ENCODE data around the gene DEFB128.
"Not testable (repeated sequence)": the region's sequence is repeated elsewhere in the genome, so short reads cannot be mapped to it uniquely, and the experiment has no call there.

GRCh38 chr20:225879-226278, 36.4 kb upstream of the DEFB128 start:
- TF ChIP-seq, protein P1, sequence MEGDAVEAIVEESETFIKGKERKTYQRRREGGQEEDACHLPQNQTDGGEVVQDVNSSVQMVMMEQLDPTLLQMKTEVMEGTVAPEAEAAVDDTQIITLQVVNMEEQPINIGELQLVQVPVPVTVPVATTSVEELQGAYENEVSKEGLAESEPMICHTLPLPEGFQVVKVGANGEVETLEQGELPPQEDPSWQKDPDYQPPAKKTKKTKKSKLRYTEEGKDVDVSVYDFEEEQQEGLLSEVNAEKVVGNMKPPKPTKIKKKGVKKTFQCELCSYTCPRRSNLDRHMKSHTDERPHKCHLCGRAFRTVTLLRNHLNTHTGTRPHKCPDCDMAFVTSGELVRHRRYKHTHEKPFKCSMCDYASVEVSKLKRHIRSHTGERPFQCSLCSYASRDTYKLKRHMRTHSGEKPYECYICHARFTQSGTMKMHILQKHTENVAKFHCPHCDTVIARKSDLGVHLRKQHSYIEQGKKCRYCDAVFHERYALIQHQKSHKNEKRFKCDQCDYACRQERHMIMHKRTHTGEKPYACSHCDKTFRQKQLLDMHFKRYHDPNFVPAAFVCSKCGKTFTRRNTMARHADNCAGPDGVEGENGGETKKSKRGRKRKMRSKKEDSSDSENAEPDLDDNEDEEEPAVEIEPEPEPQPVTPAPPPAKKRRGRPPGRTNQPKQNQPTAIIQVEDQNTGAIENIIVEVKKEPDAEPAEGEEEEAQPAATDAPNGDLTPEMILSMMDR (IDR thresholded peaks at IDR 0.05) = not testable (repeated sequence)
- TF ChIP-seq POLR2A (IDR thresholded peaks at IDR 0.05) = not testable (repeated sequence)
